Cardiac fibroblast (primary cell): ENCODE measurements around the gene TIGD1.

ENCODE experiments used
- DNase-seq, 2 donors: peaks; one replicate each; pipeline versions ENCODE4 v3.0.0 to v3.0.0-alpha.2; 2010; ENCODE audit warnings: low read depth in 2 of 2
- H3K4me3 ChIP-seq, 2 donors: replicated peaks in 1 of 2; 1 replicate in 1 of 2; 2 replicates in 1 of 2; pipeline ENCODE4 v1.5.1; 2011; ENCODE audit warnings: low read depth in 2 of 2, low read length in 2 of 2, mild to moderate bottlenecking in 2 of 2, moderate library complexity in 1 of 2
- CTCF ChIP-seq: IDR thresholded peaks from one replicate; pipeline ENCODE4 v1.5.1; 2011; ENCODE audit warnings: low read depth, mild to moderate bottlenecking, low read length, inconsistent platforms

The TIGD1 gene

GRCh38 chr2:232588031-232588430 is 37.7 kb upstream of the TIGD1 start:
- TF ChIP-seq CTCF: no peak
- DNase-seq: no peak
- no peak overlapping the region for H3K4me3 ChIP-seq

GRCh38 chr2:232587512-232587911 is 37.2 kb upstream of the TIGD1 start:
- H3K4me3 ChIP-seq: no peak overlapping the region
- DNase-seq: no peak
- no peak for TF ChIP-seq CTCF

GRCh38 chr2:232586943-232587505 is 36.7 kb upstream of the TIGD1 start:
- DNase-seq: no peak
- no peak for TF ChIP-seq CTCF
- no peak overlapping the region for H3K4me3 ChIP-seq

GRCh38 chr2:232584238-232584637 is 33.9 kb upstream of the TIGD1 start:
- DNase-seq: no peak
- no peak for TF ChIP-seq CTCF
- no peak overlapping the region for H3K4me3 ChIP-seq

- no peak for DNase-seq
- TF ChIP-seq CTCF: no peak
- no peak overlapping the region for H3K4me3 ChIP-seq
Measured at GRCh38 chr2:232581725-232582124, 31.4 kb upstream of the TIGD1 start.

GRCh38 chr2:232580648-232580981 is 30.3 kb upstream of the TIGD1 start:
- DNase-seq: no peak
- TF ChIP-seq CTCF: no peak
- H3K4me3 ChIP-seq: no peak overlapping the region

- H3K4me3 ChIP-seq: no peak overlapping the region
- DNase-seq: no peak
- TF ChIP-seq CTCF: no peak
Measured at GRCh38 chr2:232578626-232579025, 28.3 kb upstream of the TIGD1 start.
